Measurements from ENCODE around the gene WDFY1. TPM values are rescaled to one million over a fixed set of nuclear protein-coding genes. Genes with fewer than 3 reads are reported as not detected.

WDFY1 gene
- total RNA-seq (10 to 100 TPM; 49.4 to 62.9 TPM), polyA plus RNA-seq (ENCODE audit: insufficient read depth, low read depth, low replicate concordance) (29.5 TPM)
- long read RNA-seq, donor 1, full-length matches to known transcripts, result 15 of 15 reads
- long read RNA-seq, donor 1, partial matches to known transcripts, result 0 of 15 reads
- long read RNA-seq, donor 1, other reads (novel, unspliced or antisense), result 0 of 15 reads
- long read RNA-seq, donor 2, full-length matches to known transcripts, result 21 of 67 reads
- long read RNA-seq, donor 2, partial matches to known transcripts, result 46 of 67 reads
- long read RNA-seq, donor 2, other reads (novel, unspliced or antisense), result 0 of 67 reads

GRCh38 chr2:223944703-223945531 lies at the start of gene WDFY1:
TSS of gene WDFY1 (minus strand) at chr2:223945335. CDS start at chr2:223945284, 51 bp downstream.
- H3K4me1 ChIP-seq, result peaks cover 26% of the 10 kb centered on the region
- TF ChIP-seq POLR2A (IDR thresholded peaks at IDR 0.05) (no peak), CTCF (IDR thresholded peaks at IDR 0.05) (no peak)
- no peaks in the 10 kb centered on the region for H3K27me3 ChIP-seq
- peak within 1 kb of the TSS; percentile 89 to 95 for H3K27ac ChIP-seq
- no peaks in the 10 kb centered on the region for H3K9me3 ChIP-seq
- intact Hi-C loops (cut with DNase I; ENCODE audit: low total_unique reads), result no loop called here
- no peaks in the 10 kb centered on the region for H3K36me3 ChIP-seq (ENCODE audit: low read depth, missing control alignments)
- DNase-seq, result peak; percentile 93
- WGBS, 2 donors, result 0 to 1% methylated on average over 44 to 52 of the region's 87 CpGs
- H3K4me3 ChIP-seq, result peak within 1 kb of the TSS; percentile 91 to 95

GRCh38 chr2:223994562-223995162 lies 49.5 kb upstream of the WDFY1 start:
- intact Hi-C loops (cut with DNase I; ENCODE audit: low total_unique reads), result no loop called here
- 88 to 91% methylated on average over 4 of the region's 4 CpGs for WGBS, 2 donors
- DNase-seq, result no peak
- Histone ChIP-seq H3K36me3 (ENCODE audit: low read depth, missing control alignments) (no peaks in the 10 kb centered on the region), H3K27ac (no peak overlapping the region), H3K9me3 (no peaks in the 10 kb centered on the region), H3K4me1 (peaks cover 4% of the 10 kb centered on the region), H3K4me3 (no peak overlapping the region), H3K27me3 (no peaks in the 10 kb centered on the region)
- TF ChIP-seq POLR2A (IDR thresholded peaks at IDR 0.05) (no peak), CTCF (IDR thresholded peaks at IDR 0.05) (no peak)

- 36 to 45% methylated on average over 5 of the region's 5 CpGs for WGBS, 2 donors
- Histone ChIP-seq H3K36me3 (ENCODE audit: low read depth, missing control alignments) (no peaks in the 10 kb centered on the region), H3K4me3 (no peak overlapping the region), H3K27ac (no peak overlapping the region), H3K27me3 (no peaks in the 10 kb centered on the region), H3K4me1 (peaks cover 4% of the 10 kb centered on the region), H3K9me3 (no peaks in the 10 kb centered on the region)
- TF ChIP-seq POLR2A (IDR thresholded peaks at IDR 0.05) (no peak), CTCF (IDR thresholded peaks at IDR 0.05) (peak; percentile 83 to 89 (median 87))
- intact Hi-C loops (cut with DNase I; ENCODE audit: low total_unique reads), result no loop called here
- peak; percentile 90 for DNase-seq
Measured at GRCh38 chr2:223993634-223994232, 48.6 kb upstream of the WDFY1 start.

- Histone ChIP-seq H3K4me1 (peaks cover 4% of the 10 kb centered on the region), H3K4me3 (no peak overlapping the region), H3K27ac (no peak overlapping the region), H3K36me3 (ENCODE audit: low read depth, missing control alignments) (no peaks in the 10 kb centered on the region), H3K27me3 (no peaks in the 10 kb centered on the region), H3K9me3 (no peaks in the 10 kb centered on the region)
- intact Hi-C loops (cut with DNase I; ENCODE audit: low total_unique reads), result no loop called here
- 89 to 97% methylated on average over 12 of the region's 12 CpGs for WGBS, 2 donors
- DNase-seq, result no peak
- TF ChIP-seq CTCF (IDR thresholded peaks at IDR 0.05), result no peak
- TF ChIP-seq POLR2A (IDR thresholded peaks at IDR 0.05), result no peak
Measured at GRCh38 chr2:223991611-223992010, 46.5 kb upstream of the WDFY1 start.
